SK-N-MC (cell line): ENCODE data around the gene NFYB.

Experiments used
- EZH2 ChIP-seq: fragments of 200-600 bp; sonication (generic); IDR thresholded peaks from one replicate; pipeline ENCODE4 v1.6.1; 2017; ENCODE audit warnings: antibody characterized with exemption
- POLR2AphosphoS5 ChIP-seq: IDR thresholded peaks from 2 replicates; pipeline ENCODE4 v1.6.1; 2012; ENCODE audit warnings: mild to moderate bottlenecking, low read depth, low read length, borderline replicate concordance

DNA sequence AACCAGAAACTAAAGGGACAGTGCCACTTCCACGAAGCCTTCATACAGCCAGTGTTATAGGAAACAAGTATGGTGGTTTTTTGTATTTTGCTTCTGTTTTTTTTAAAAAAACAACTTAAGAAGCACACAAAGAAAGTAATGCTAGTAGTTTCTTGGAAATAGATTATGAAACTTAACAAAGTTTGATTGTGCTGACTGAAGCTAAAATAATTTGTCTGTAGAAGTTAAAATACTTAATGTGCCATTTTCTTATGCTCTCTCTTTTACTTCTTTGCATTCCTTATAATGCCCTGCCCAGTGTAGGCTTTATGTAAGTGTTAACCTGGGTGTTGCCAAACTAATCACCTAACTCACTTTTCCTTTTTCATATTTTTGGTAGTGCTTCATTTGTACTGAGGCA lies 57.2 kb downstream of the NFYB start:
- TF ChIP-seq POLR2AphosphoS5, result no peak
- no peak for TF ChIP-seq EZH2
